Epidermal melanocyte (primary cell): Measurements from ENCODE around the gene UBE2V1.
"Not testable (repeated sequence)": the region's sequence is repeated elsewhere in the genome, so short reads cannot be mapped to it uniquely, and the experiment has no call there.

Source experiments
- DNase-seq: peaks from one replicate; pipeline ENCODE4 v3.0.0; 2011; ENCODE audit warnings: low spot score; ENCODE audit not compliant: insufficient read length

Gene UBE2V1

GRCh38 chr20:50097843-50098242 is 15.1 kb downstream of the UBE2V1 start:
- DNase-seq, result no peak

GRCh38 chr20:50096237-50096636 is 16.7 kb downstream of the UBE2V1 start:
- no peak for DNase-seq

GRCh38 chr20:50095476-50096078 is 17.4 kb downstream of the UBE2V1 start:
- no peak for DNase-seq

- no peak for DNase-seq
Observed at GRCh38 chr20:50094522-50094921, 18.4 kb downstream of the UBE2V1 start.

- DNase-seq, result no peak
Observed at GRCh38 chr20:50093240-50093639, 19.7 kb downstream of the UBE2V1 start.

GRCh38 chr20:50092436-50092835 is 20.5 kb downstream of the UBE2V1 start:
- no peak for DNase-seq

- no peak for DNase-seq
Observed at GRCh38 chr20:50089787-50090177, 23.2 kb downstream of the UBE2V1 start.

- no peak for DNase-seq
Observed at GRCh38 chr20:50089140-50089786, 23.7 kb downstream of the UBE2V1 start.

- no peak for DNase-seq
Observed at GRCh38 chr20:50088022-50088421, 24.9 kb downstream of the UBE2V1 start.

- DNase-seq, result peak; percentile 82
Observed at GRCh38 chr20:50085481-50086365, 27.2 kb downstream of the UBE2V1 start.

GRCh38 chr20:50085146-50085480 is 27.8 kb downstream of the UBE2V1 start:
- DNase-seq, result no peak

GRCh38 chr20:50083034-50083433 is 29.9 kb downstream of the UBE2V1 start:
- no peak for DNase-seq

- DNase-seq, result not testable (repeated sequence)
Observed at GRCh38 chr20:50082056-50082455, 30.9 kb downstream of the UBE2V1 start.

- DNase-seq, result no peak
Observed at GRCh38 chr20:50077818-50078601, 34.9 kb downstream of the UBE2V1 start.

GRCh38 chr20:50073500-50073899 is 39.5 kb downstream of the UBE2V1 start:
- no peak for DNase-seq

GRCh38 chr20:50071039-50071888 is 41.7 kb downstream of the UBE2V1 start:
- DNase-seq, result peak; percentile 87

- no peak for DNase-seq
Observed at GRCh38 chr20:50070361-50070760, 42.6 kb downstream of the UBE2V1 start.

- no peak for DNase-seq
Observed at GRCh38 chr20:50068041-50068651, 44.8 kb downstream of the UBE2V1 start.

GRCh38 chr20:50067461-50067860 is 45.5 kb downstream of the UBE2V1 start:
- no peak for DNase-seq

- no peak for DNase-seq
Observed at GRCh38 chr20:50067018-50067417, 45.9 kb downstream of the UBE2V1 start.
